NCI-H128 (cell line): ENCODE measurements around the gene DSCAML1.

Source experiments
- DNase-seq: peaks from one replicate; lab custom pipeline; 2025; ENCODE audit not compliant: unreplicated experiment; lab: John Stamatoyannopoulos, UW

DSCAML1 gene, protein sequence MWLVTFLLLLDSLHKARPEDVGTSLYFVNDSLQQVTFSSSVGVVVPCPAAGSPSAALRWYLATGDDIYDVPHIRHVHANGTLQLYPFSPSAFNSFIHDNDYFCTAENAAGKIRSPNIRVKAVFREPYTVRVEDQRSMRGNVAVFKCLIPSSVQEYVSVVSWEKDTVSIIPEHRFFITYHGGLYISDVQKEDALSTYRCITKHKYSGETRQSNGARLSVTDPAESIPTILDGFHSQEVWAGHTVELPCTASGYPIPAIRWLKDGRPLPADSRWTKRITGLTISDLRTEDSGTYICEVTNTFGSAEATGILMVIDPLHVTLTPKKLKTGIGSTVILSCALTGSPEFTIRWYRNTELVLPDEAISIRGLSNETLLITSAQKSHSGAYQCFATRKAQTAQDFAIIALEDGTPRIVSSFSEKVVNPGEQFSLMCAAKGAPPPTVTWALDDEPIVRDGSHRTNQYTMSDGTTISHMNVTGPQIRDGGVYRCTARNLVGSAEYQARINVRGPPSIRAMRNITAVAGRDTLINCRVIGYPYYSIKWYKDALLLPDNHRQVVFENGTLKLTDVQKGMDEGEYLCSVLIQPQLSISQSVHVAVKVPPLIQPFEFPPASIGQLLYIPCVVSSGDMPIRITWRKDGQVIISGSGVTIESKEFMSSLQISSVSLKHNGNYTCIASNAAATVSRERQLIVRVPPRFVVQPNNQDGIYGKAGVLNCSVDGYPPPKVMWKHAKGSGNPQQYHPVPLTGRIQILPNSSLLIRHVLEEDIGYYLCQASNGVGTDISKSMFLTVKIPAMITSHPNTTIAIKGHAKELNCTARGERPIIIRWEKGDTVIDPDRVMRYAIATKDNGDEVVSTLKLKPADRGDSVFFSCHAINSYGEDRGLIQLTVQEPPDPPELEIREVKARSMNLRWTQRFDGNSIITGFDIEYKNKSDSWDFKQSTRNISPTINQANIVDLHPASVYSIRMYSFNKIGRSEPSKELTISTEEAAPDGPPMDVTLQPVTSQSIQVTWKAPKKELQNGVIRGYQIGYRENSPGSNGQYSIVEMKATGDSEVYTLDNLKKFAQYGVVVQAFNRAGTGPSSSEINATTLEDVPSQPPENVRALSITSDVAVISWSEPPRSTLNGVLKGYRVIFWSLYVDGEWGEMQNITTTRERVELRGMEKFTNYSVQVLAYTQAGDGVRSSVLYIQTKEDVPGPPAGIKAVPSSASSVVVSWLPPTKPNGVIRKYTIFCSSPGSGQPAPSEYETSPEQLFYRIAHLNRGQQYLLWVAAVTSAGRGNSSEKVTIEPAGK (N-terminal part only)

GRCh38 chr11:117796872-117797529 is at the start of gene DSCAML1:
TSS of gene DSCAML1 (minus strand) at chr11:117797216. CDS start at chr11:117797079, 137 bp downstream.
- DNase-seq, result no peak

GRCh38 chr11:117843666-117844484 is 46.9 kb upstream of the DSCAML1 start:
- no peak for DNase-seq

GRCh38 chr11:117842131-117842941 is 45.3 kb upstream of the DSCAML1 start:
- no peak for DNase-seq

GRCh38 chr11:117841551-117842031 is 44.6 kb upstream of the DSCAML1 start:
- DNase-seq, result no peak

- DNase-seq, result no peak
Measured at GRCh38 chr11:117840881-117841550, 44.0 kb upstream of the DSCAML1 start.

DNA sequence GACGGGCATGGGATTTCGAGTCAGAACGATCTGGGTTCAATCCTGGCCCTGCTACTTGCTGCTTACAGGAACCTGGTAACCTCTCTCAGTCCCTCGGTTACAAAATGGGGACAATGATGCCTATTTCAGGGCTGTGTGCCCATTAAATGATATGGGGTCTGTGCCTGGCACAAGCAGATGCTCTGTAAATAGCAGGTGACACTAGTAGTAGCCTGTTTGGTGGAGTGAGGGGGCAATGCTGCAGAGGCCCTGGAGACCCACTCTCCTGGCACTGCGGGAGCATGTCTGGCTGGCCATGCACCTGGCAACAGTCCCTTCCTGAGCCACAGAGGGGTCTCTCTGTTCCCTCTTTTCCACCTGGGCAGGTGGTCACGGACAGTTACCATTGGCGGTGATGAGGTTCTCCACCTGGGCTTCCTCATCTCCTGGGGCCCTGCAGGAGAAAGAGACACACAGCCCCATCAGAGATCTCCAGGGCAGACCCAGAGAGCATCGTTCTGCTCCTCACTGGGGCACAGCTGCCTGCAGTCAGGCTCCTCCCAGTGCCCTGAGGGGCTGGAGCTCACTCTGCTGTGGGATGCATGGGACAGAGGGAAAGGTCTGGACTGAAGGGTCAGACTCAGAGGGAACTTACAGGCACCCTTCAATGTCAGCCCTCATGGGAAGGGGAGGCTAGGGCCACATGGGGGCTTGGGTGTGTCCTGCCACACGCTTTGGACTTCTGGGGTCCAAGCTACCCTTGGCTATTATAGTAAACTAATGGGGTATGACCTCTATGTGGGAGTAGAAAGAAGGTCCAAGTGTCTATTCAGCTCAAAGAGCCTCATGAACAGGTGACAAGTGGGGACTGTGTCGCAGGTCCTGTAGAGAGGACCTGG is 43.2 kb upstream of the DSCAML1 start:
- no peak for DNase-seq

DNA sequence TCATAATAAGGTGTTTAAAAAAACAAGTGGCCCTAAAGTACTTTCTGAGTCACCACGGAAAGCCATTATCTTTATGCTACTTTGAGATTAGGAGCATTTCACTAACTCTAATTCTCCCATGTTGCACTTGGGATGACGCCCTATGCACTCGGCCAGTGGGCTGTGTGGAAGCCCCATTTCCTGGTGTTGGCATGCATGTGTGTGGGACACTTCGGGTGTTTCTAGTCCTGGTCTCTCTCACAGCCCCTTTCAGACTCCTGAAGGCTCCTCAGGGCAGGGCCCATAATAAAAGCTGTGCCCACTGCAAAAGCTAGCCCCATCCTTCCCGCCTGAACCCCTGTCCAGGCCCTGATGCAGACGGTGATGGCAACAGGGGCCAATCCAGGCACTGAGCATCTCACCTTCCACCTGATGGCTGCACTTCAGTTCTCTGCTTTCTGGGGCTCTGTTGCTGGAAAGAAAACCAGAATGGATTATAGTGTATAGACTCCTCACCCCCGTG is 42.4 kb upstream of the DSCAML1 start:
- DNase-seq, result no peak

GRCh38 chr11:117838901-117839300 is 41.9 kb upstream of the DSCAML1 start:
- DNase-seq, result no peak

GRCh38 chr11:117837791-117838190 is 40.8 kb upstream of the DSCAML1 start:
- DNase-seq, result no peak

DNA sequence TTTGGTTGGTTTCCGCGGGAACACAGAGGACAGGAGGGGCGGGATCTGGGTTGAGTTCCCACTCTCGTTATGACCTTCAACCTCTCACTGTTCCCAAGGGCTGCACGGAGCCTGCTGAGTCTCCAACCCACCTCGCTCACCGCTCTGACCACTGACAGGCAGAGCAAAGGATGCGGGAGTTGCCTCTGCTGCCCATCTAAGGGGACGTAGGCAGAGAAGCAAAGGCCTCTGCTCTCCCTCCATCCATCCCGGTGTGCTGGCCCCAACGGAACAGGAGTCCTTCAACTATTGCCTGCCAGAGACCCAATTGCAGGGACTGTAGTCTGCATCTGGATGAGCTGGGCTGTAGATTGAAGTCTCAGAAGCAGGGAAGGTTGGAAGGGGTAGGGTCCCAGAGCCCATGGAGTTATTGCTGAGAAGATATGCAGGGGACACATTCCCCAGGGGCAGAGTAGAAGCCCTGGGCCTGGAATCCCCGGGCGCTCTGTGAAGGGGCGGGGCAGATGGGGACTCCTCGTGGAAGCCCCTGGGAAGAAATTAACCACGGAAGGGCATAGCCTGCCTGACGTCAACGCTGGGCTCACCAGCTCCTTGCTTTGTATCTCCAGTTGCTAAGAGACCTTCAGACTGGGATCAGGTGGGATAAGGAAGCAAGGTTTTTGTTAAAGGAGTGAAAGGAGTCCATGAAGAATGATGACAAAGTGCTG is 40.2 kb upstream of the DSCAML1 start:
- DNase-seq, result no peak

GRCh38 chr11:117836077-117836960 is 39.3 kb upstream of the DSCAML1 start:
- DNase-seq, result no peak

- no peak for DNase-seq
Measured at GRCh38 chr11:117835576-117835975, 38.6 kb upstream of the DSCAML1 start.

DNA sequence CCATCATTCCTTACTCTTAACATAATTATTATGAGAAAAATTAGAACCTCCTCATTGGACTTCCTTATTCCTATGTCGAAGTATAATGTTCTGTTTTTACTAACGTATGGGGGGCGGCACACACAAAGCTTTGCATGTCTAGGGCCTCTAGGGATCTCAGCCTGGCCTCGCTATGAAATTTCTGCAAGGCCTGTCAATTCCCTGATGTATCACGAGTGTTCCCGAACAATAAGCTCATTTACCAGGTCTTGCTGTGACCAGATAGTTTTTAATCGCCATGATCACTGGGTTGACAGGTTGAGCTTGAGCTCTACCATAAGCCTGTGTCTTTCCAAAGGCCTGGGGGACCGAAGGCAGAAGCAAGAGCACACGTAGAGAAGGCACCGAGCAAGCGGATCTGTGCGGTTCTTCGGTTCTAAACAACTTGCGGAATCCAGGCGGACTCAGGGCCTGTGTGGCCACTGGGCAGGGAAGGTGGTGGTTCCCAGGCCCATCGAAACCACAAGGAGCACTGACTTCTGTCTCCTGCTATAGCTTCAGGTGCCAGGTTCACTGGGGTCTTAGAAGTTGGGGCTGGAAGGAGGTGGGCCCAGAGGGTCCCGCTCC is 37.9 kb upstream of the DSCAML1 start:
- DNase-seq, result no peak

GRCh38 chr11:117834068-117834810 is 37.2 kb upstream of the DSCAML1 start:
- no peak for DNase-seq
